Measurements from ENCODE around the gene GRHL3. TPM values are rescaled to one million over a fixed set of nuclear protein-coding genes. Genes with fewer than 3 reads are reported as not detected.
A peak's percentile ranks its signal among the peaks of the same experiment; 100 is the strongest.

The GRHL3 gene
- total RNA-seq, 1 donor from 2014 or later, result 1.5 TPM

- TF ChIP-seq EZH2 (IDR thresholded peaks at IDR 0.05), result no peak
- H3K27me3 Mint-ChIP-seq (ENCODE audit: insufficient read depth, low read depth), result peaks cover 4% of the 10 kb centered on the region
- Histone ChIP-seq H3K79me2 (ENCODE audit: low read depth) (no peaks in the 10 kb centered on the region), H2AFZ (replicated peaks) (no peak overlapping the region), H4K20me1 (ENCODE audit: low read depth) (no peaks in the 10 kb centered on the region), H3K36me3 (no peaks in the 10 kb centered on the region), H3K4me1 (peaks cover 10% of the 10 kb centered on the region), H3K27me3 (no peaks in the 10 kb centered on the region), H3K4me3 (no peak overlapping the region), H3K27ac (peak overlapping the region; percentile 49), H3K9ac (no peak overlapping the region), H3K4me2 (no peak overlapping the region), H3K9me3 (ENCODE audit: low read depth) (no peaks in the 10 kb centered on the region), H3F3A (ENCODE audit: low read depth) (peaks cover 24% of the 10 kb centered on the region)
- DNase-seq (ENCODE audit: low spot score), result no peak
- no peaks in the 10 kb centered on the region for H3K9me3 Mint-ChIP-seq
- no peak overlapping the region for H3K27ac Mint-ChIP-seq
- H3K4me1 Mint-ChIP-seq, result peaks cover 17% of the 10 kb centered on the region
- no peak overlapping the region for H3K4me3 Mint-ChIP-seq
- H3K36me3 Mint-ChIP-seq, result peaks cover 2% of the 10 kb centered on the region
Measured at GRCh38 chr1:24392982-24393650, 74.0 kb downstream of the GRHL3 start.

GRCh38 chr1:24393892-24394291 is 74.7 kb downstream of the GRHL3 start:
- H2AFZ ChIP-seq (replicated peaks), result no peak overlapping the region
- H3K36me3 Mint-ChIP-seq, result peaks cover 2% of the 10 kb centered on the region
- H3K4me3 Mint-ChIP-seq, result no peak overlapping the region
- no peaks in the 10 kb centered on the region for H3K27me3 ChIP-seq
- no peaks in the 10 kb centered on the region for H4K20me1 ChIP-seq (ENCODE audit: low read depth)
- H3K27ac ChIP-seq, result no peak overlapping the region
- H3K4me1 Mint-ChIP-seq, result peaks cover 17% of the 10 kb centered on the region
- H3K9me3 ChIP-seq (ENCODE audit: low read depth), result no peaks in the 10 kb centered on the region
- peaks cover 4% of the 10 kb centered on the region for H3K27me3 Mint-ChIP-seq (ENCODE audit: insufficient read depth, low read depth)
- no peak overlapping the region for H3K27ac Mint-ChIP-seq
- no peaks in the 10 kb centered on the region for H3K9me3 Mint-ChIP-seq
- peaks cover 10% of the 10 kb centered on the region for H3K4me1 ChIP-seq
- no peak overlapping the region for H3K4me2 ChIP-seq
- TF ChIP-seq EZH2 (IDR thresholded peaks at IDR 0.05), result no peak
- no peak for TF ChIP-seq EZH2phosphoT487 (IDR thresholded peaks at IDR 0.05)
- TF ChIP-seq CTCF (IDR thresholded peaks at IDR 0.05), result no peak
- DNase-seq (ENCODE audit: low spot score), result no peak
- no peaks in the 10 kb centered on the region for H3K36me3 ChIP-seq
- H3F3A ChIP-seq (ENCODE audit: low read depth), result peaks cover 24% of the 10 kb centered on the region
- no peak overlapping the region for H3K4me3 ChIP-seq
- no peaks in the 10 kb centered on the region for H3K79me2 ChIP-seq (ENCODE audit: low read depth)
- H3K9ac ChIP-seq, result no peak overlapping the region

- Histone ChIP-seq H3K27ac (no peak overlapping the region), H3K36me3 (no peaks in the 10 kb centered on the region), H3K27me3 (no peaks in the 10 kb centered on the region), H3K9ac (no peak overlapping the region), H3K9me3 (ENCODE audit: low read depth) (no peaks in the 10 kb centered on the region), H3K79me2 (ENCODE audit: low read depth) (no peaks in the 10 kb centered on the region), H3F3A (ENCODE audit: low read depth) (peaks cover 7% of the 10 kb centered on the region), H3K4me3 (no peak overlapping the region), H3K4me1 (no peaks in the 10 kb centered on the region), H4K20me1 (ENCODE audit: low read depth) (no peaks in the 10 kb centered on the region), H3K4me2 (no peak overlapping the region), H2AFZ (replicated peaks) (no peak overlapping the region)
- H3K27me3 Mint-ChIP-seq (ENCODE audit: insufficient read depth, low read depth), result no peaks in the 10 kb centered on the region
- no peak overlapping the region for H3K27ac Mint-ChIP-seq
- no peaks in the 10 kb centered on the region for H3K4me1 Mint-ChIP-seq
- DNase-seq (ENCODE audit: low spot score), result no peak
- no peak for TF ChIP-seq EZH2phosphoT487 (IDR thresholded peaks at IDR 0.05)
- no peak overlapping the region for H3K4me3 Mint-ChIP-seq
- peaks cover 5% of the 10 kb centered on the region for H3K36me3 Mint-ChIP-seq
- no peaks in the 10 kb centered on the region for H3K9me3 Mint-ChIP-seq
Measured at GRCh38 chr1:24400065-24400464, 80.9 kb downstream of the GRHL3 start.

- H3K79me2 ChIP-seq (ENCODE audit: low read depth), result no peaks in the 10 kb centered on the region
- TF ChIP-seq CTCF (IDR thresholded peaks at IDR 0.05), result no peak
- TF ChIP-seq EZH2 (IDR thresholded peaks at IDR 0.05), result no peak
- TF ChIP-seq EZH2phosphoT487 (IDR thresholded peaks at IDR 0.05), result no peak
- no peaks in the 10 kb centered on the region for H3K4me1 ChIP-seq
- H3K27ac ChIP-seq, result no peak overlapping the region
- H3K9ac ChIP-seq, result no peak overlapping the region
- no peak overlapping the region for H3K27ac Mint-ChIP-seq
- no peaks in the 10 kb centered on the region for H3K9me3 ChIP-seq (ENCODE audit: low read depth)
- no peak overlapping the region for H3K4me3 Mint-ChIP-seq
- no peak overlapping the region for H3K4me3 ChIP-seq
- H4K20me1 ChIP-seq (ENCODE audit: low read depth), result no peaks in the 10 kb centered on the region
- no peaks in the 10 kb centered on the region for H3K27me3 ChIP-seq
- no peaks in the 10 kb centered on the region for H3K4me1 Mint-ChIP-seq
- H3K27me3 Mint-ChIP-seq (ENCODE audit: insufficient read depth, low read depth), result no peaks in the 10 kb centered on the region
- no peak overlapping the region for H3K4me2 ChIP-seq
- no peaks in the 10 kb centered on the region for H3K36me3 ChIP-seq
- H2AFZ ChIP-seq (replicated peaks), result no peak overlapping the region
- peaks cover 7% of the 10 kb centered on the region for H3F3A ChIP-seq (ENCODE audit: low read depth)
- DNase-seq (ENCODE audit: low spot score), result no peak
- peaks cover 3% of the 10 kb centered on the region for H3K36me3 Mint-ChIP-seq
- H3K9me3 Mint-ChIP-seq, result peaks cover 3% of the 10 kb centered on the region
Measured at GRCh38 chr1:24403806-24404205, 84.6 kb downstream of the GRHL3 start.

Other genes with a start within 250 kb of the GRHL3 start
- gene MYOM3, start 207.2 kb upstream of the GRHL3 start, total RNA-seq (ENCODE audit: low replicate concordance), result 0.06 TPM in 1 of 2 replicates, not detected in the other
- 0.03 TPM in 1 of 2 replicates, not detected in the other for gene IL22RA1, start 176.2 kb upstream of the GRHL3 start, total RNA-seq (ENCODE audit: low replicate concordance)
- gene IFNLR1, start 132.1 kb upstream of the GRHL3 start, total RNA-seq (ENCODE audit: low replicate concordance), result 3.0 and 3.3 TPM in 2 replicates
- gene STPG1, start 94.4 kb downstream of the GRHL3 start, total RNA-seq (ENCODE audit: low replicate concordance), result 12.7 and 15.9 TPM in 2 replicates
- 6.9 and 12.1 TPM in 2 replicates for gene NIPAL3, start 96.4 kb downstream of the GRHL3 start, total RNA-seq (ENCODE audit: low replicate concordance)
- 7.5 and 9.3 TPM in 2 replicates for gene RCAN3, start 183.5 kb downstream of the GRHL3 start, total RNA-seq (ENCODE audit: low replicate concordance)
- 0.49 TPM in 1 of 2 replicates, not detected in the other for gene NCMAP, start 236.7 kb downstream of the GRHL3 start, total RNA-seq (ENCODE audit: low replicate concordance)

Measured in neural progenitor cell (in vitro differentiated cells).